GM21528 (cell line): Measurements from ENCODE around the gene PPP1R12B.
"Not testable (repeated sequence)": the region's sequence is repeated elsewhere in the genome, so short reads cannot be mapped to it uniquely, and the experiment has no call there.

Experiments
- ATAC-seq: cut with Tn5 transposase; IDR thresholded peaks from one replicate; pipeline ENCODE4 v1.9.1; 2021; ENCODE audit warnings: mild to moderate bottlenecking, moderate library complexity; ENCODE audit not compliant: unreplicated experiment, low FRiP score

PPP1R12B gene

GRCh38 chr1:202473266-202474045 is 125.0 kb downstream of the PPP1R12B start:
- ATAC-seq: not testable (repeated sequence)

- ATAC-seq: not testable (repeated sequence)
Observed at GRCh38 chr1:202479661-202480060, 131.2 kb downstream of the PPP1R12B start.

- ATAC-seq: not testable (repeated sequence)
Observed at GRCh38 chr1:202480640-202481039, 132.1 kb downstream of the PPP1R12B start.

- not testable (repeated sequence) for ATAC-seq
Observed at GRCh38 chr1:202483362-202483761, 134.9 kb downstream of the PPP1R12B start.

DNA sequence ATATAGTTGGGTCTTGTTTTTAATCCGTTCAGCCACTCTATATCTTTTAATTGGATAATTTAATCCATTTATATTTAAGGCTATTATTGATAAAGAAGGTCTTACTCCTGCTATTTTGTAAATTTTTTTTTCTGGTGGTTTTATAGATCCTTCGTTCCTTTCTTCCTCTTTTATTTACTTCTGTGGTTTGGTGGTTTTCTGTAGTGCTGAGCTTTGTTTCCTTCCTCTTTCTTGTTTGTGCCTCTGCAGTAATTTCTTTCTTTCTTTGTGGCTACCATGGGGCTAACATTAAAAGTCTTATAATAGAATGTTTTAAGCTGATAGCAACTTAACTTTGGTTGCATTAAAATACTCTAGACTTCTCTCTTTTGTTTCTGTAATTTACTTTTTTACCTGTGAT is 135.5 kb downstream of the PPP1R12B start:
- ATAC-seq: not testable (repeated sequence)

DNA sequence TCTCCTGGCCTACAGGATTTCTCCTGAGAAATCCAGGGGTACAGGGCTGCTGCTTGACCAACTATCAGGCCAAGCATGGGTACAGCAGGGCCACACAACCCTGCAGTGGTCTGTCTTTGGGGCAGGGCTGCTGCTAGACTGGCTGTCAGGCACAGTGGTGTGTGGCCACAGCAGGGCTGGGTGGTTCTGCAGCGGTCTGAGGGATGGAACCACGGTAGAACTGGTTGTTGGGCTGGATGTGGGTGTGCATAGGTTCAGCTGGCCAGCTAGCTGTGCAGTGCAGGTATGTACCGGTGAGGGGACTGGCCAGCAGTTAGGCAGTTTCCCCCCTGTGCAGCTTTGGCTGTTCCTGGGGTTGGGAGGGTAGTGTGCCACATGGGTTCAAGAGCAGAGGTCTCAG is 136.3 kb downstream of the PPP1R12B start:
- not testable (repeated sequence) for ATAC-seq

- ATAC-seq: peak; percentile 64
Observed at GRCh38 chr1:202488178-202488649, 139.7 kb downstream of the PPP1R12B start.

DNA sequence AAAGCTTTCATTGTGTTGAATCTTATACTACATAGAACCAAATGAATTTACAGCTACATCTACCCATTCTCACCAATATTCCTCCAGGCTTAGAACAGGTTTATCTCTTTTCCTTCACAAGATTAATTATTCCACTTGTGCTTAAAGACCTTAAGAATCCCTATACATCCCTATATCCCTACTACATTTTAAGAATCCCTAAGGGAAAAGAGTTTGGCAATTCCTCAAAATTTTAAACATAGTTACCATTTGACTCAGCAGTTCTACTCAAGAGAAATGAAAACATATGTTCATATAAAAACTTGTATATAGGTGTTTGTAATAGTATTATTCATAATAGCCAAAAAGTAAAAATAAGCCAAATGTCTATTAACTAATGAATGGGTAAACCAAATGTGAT is 140.6 kb downstream of the PPP1R12B start:
- not testable (repeated sequence) for ATAC-seq

GRCh38 chr1:202493112-202493511 is 144.6 kb downstream of the PPP1R12B start:
- ATAC-seq: not testable (repeated sequence)

DNA sequence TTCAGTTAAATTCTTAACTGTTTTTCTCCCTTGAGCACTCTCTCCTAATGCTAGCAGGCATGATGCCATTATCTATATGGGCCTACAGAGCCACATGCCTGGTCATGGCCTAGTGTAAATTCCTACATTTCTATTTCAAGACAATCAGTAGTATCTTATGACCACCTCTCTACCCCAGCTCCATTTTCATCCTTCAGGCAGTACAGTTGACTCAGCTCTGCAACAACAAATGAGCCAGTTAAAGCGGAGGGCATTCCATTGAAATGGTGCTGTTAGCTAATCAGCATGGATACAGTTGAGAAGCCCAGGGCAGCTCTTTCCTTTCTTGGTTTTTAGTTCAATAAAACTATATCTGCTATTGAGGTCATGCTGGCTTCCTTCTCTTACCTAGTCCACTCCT is 150.0 kb downstream of the PPP1R12B start:
- no peak for ATAC-seq

DNA sequence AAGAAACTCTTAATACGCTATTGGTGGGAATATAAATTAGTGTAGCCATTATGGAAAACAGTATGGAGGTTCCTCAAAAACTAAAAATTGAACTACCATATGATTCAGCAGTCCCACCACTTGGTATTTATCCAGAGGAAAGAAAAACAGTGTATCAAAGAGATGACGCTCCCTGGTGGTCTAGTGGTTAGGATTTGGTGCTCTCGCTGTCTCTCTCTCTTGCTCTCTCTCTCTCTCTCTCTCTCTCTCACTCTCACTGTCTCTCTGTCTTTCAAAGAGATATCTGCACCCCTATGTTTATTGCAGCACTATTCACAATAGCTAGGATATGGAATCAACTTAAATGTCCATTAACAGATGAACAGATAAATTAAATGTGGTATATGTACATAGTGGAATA is 151.5 kb downstream of the PPP1R12B start:
- ATAC-seq: not testable (repeated sequence)

- ATAC-seq: no peak
Observed at GRCh38 chr1:202501281-202501680, 152.8 kb downstream of the PPP1R12B start.

DNA sequence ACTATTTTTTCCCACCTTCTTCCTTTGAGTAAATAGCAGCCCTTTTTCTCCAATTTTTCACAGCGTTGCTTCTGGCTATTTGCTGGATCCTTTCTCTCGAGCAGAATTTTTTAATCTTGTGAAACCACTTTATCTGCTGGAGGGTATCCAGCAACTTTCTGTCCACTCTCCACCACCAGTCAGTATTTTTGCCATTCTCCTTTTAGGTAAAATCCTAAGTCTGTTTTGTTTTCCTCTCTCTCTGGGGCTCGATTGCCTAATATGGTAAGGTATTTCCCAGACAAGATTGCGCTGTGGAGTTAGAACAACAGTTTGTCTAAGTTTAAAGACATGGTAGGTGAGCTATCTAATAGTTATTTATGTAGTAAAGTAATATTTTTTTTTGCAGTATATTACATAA is 156.9 kb downstream of the PPP1R12B start:
- no peak for ATAC-seq

- ATAC-seq: not testable (repeated sequence)
Observed at GRCh38 chr1:202505880-202506575, 157.5 kb downstream of the PPP1R12B start.

GRCh38 chr1:202508863-202509262 is 160.4 kb downstream of the PPP1R12B start:
- ATAC-seq: not testable (repeated sequence)

DNA sequence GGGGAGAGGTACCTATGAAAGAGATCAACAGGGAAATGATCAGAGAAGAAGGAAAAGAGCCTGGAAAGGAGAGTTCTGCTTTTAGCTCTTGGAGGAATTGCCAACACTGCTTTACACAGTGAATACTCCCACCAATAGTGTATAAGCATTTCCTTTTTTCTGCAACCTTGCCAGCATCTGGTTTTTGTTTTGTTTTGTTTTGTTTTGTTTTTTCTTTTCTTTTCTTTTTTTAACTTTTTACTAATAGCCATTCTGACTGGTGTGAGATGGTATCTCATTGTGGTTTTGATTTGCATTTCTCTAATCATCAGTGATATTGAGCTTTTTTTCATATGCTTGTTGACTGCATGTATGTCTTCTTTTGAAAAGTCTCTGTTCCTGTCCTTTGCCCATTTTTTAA is 165.4 kb downstream of the PPP1R12B start:
- ATAC-seq: not testable (repeated sequence)

DNA sequence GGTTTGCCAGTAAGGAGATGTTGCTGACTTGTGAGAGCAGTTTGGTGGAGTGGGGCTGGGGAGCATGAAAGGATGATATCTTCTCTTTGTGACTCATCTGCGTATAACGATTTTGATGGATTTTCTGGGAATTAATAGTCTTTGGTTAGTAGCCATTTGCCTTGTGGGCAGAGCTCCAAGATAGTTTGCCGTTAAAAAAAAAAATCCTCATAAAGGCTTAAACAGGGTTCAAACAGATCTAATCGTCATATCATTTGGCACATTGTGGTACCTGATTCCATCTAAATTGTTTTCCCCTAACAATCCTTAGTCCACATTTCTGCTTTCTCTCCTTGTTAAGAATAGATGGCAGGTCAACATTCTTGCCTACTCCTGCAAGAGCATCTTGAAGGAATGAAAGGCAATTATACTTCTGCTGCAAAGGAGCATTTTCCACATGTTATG is 168.0 kb downstream of the PPP1R12B start:
- ATAC-seq: no peak

DNA sequence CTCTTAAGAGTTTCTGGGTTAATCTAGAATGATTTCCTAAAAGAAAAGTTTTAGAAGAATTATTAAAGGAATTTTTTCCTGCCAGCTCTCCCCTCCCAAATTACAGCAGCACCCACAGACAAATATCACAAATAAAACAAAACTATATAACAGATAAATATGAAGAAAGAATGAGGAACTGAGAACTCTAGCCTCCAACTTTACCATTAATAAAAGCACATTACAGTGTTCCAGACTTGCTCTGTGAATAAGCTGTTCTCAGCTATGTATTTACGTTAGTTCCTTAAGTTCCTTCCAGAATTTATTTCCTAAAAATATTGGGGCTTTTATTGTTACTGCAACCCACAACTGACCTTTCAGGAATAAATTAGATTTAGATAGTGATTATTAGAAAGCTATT is 168.6 kb downstream of the PPP1R12B start:
- ATAC-seq: not testable (repeated sequence)

- ATAC-seq: not testable (repeated sequence)
Observed at GRCh38 chr1:202518180-202518579, 169.7 kb downstream of the PPP1R12B start.

- ATAC-seq: not testable (repeated sequence)
Observed at GRCh38 chr1:202518905-202519304, 170.4 kb downstream of the PPP1R12B start.

DNA sequence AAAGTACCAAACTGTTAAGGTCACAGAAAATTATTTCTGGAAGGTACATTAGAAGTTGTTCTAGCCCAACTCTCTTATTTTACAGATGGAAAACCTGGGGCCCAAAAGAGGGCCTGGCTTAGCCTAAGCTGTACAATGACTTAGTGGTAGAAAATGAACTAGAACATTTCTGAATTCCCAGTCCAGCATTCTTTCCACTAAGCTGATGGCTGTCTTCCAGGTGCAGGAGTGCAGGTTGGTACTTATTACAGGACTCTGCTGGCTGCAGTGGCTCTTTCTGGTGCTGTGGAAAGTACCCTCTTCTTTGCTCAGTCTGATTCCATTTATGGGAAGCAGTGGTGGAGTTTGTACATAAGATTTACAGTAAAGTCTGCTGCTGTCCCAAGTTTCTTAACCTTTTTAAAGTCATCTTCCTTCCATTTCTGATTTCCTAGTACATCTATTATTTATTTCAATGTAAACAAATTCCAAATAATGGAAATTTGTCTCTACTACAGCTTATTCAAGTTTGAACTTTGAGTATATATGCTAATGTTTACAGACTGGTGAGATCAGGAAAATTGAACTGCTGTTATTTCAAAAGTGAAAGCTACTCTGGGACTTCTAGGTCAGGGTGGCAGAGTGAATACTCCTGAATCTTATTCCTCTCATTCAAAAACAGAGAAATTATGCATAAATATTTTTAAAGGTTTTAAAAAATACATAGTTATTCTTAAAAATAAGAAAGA is 171.8 kb downstream of the PPP1R12B start:
- ATAC-seq: not testable (repeated sequence)
